ENCODE results near the gene MRPL36.

Gene MRPL36

GRCh38 chr5:1762883-1763547 lies 36.6 kb downstream of the MRPL36 start:
- DNase-seq = no peak

GRCh38 chr5:1762121-1762882 lies 37.3 kb downstream of the MRPL36 start:
- no peak for DNase-seq

- no peak for DNase-seq
Measured at GRCh38 chr5:1761453-1761755, 38.2 kb downstream of the MRPL36 start.

- DNase-seq = no peak
Measured at GRCh38 chr5:1760656-1761452, 38.8 kb downstream of the MRPL36 start.

- DNase-seq = no peak
Measured at GRCh38 chr5:1760231-1760630, 39.4 kb downstream of the MRPL36 start.

- no peak for DNase-seq
Measured at GRCh38 chr5:1759378-1759970, 40.2 kb downstream of the MRPL36 start.

- DNase-seq = no peak
Measured at GRCh38 chr5:1758574-1758973, 41.1 kb downstream of the MRPL36 start.

- DNase-seq = no peak
Measured at GRCh38 chr5:1757511-1757910, 42.1 kb downstream of the MRPL36 start.

- no peak for DNase-seq
Measured at GRCh38 chr5:1756481-1756880, 43.2 kb downstream of the MRPL36 start.

- no peak for DNase-seq
Measured at GRCh38 chr5:1755321-1755949, 44.2 kb downstream of the MRPL36 start.

- DNase-seq = no peak
Measured at GRCh38 chr5:1754531-1755220, 45.0 kb downstream of the MRPL36 start.

GRCh38 chr5:1753490-1753889 lies 46.1 kb downstream of the MRPL36 start:
- DNase-seq = no peak

- no peak for DNase-seq
Measured at GRCh38 chr5:1752881-1753280, 46.8 kb downstream of the MRPL36 start.

- DNase-seq = no peak
Measured at GRCh38 chr5:1751864-1752822, 47.5 kb downstream of the MRPL36 start.

GRCh38 chr5:1751026-1751863 lies 48.4 kb downstream of the MRPL36 start:
- DNase-seq = no peak

GRCh38 chr5:1750469-1750868 lies 49.2 kb downstream of the MRPL36 start:
- DNase-seq = no peak

GRCh38 chr5:1749346-1750124 lies 50.1 kb downstream of the MRPL36 start:
- DNase-seq = no peak

GRCh38 chr5:1748845-1749244 lies 50.8 kb downstream of the MRPL36 start:
- no peak for DNase-seq

Measured in NCI-H187 (cell line).